Measurements from ENCODE around the gene NUP37. TPM values are rescaled to one million over a fixed set of nuclear protein-coding genes. Genes with fewer than 3 reads are reported as not detected.
"Not testable (repeated sequence)": the region's sequence is repeated elsewhere in the genome, so short reads cannot be mapped to it uniquely, and the experiment has no call there.

Gene NUP37
- total RNA-seq, 1 experiment from 2014 or later, result 71.1 TPM

DNA sequence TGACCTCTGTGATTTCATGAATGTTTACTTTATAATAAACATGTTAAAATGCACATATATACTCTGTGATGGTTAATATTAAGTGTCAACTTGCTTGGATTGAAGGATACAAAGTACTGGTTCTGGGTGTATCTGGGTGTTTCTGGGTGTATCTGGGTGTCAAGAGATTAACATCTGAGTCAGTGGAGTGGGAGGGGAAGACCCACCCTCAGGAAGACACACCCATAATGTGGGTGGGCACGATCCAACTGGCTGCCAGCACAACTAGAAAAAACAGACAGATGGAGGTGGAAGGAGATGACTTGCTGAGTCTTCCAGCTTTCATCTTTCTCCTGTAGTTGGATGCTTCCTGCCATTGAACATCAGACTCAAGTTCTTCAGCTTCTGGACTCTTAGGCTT lies 11.9 kb downstream of the NUP37 start:
- in situ Hi-C loops (cut with HindIII; ENCODE audit: low pct_unique_long_range_greater_than_20kb, low sequenced_read_pairs), result no loop called here
- no peak for DNase-seq (ENCODE audit: low read depth, low spot score)

DNA sequence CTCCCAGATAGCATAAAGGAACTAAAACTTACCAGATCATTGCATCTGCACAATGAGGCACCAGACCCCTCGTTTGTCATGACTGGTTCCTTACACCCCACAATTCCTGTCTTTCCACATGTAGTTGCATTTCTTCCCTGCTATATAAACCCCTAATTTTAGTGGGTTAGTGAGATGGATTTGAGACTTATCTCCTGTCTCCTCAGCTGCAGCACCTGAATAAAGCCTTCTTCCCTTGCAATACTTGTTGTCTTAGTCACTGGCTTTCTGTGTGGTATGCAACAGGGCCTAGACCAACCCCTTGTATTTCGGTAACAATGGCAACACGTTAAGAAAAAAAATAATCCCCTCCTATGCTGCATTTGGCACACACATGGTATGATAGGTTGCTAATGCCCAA lies 13.0 kb downstream of the NUP37 start:
- no peak for DNase-seq (ENCODE audit: low read depth, low spot score)
- in situ Hi-C loops (cut with HindIII; ENCODE audit: low pct_unique_long_range_greater_than_20kb, low sequenced_read_pairs), result no loop called here

DNA sequence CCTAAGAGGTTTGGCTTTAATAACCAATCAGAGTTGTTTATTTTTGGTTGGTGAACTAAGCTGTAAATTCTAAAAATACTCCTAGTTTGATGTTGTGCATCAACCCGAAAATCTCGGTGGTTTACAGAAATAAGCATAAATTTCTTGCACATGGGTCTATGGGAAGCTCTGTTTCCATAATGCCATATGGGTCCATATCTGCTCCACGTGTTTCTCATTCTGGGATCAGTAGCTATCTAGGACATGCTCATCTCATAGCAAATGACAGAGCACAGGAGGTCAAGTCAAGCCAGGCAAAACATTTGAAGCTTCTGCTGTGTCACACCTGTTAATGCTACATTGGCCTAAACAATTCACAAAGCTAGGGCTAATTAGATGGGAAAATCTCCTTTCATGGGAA lies 23.1 kb downstream of the NUP37 start:
- in situ Hi-C loops (cut with HindIII; ENCODE audit: low pct_unique_long_range_greater_than_20kb, low sequenced_read_pairs), result no loop called here
- no peak for DNase-seq (ENCODE audit: low read depth, low spot score)

DNA sequence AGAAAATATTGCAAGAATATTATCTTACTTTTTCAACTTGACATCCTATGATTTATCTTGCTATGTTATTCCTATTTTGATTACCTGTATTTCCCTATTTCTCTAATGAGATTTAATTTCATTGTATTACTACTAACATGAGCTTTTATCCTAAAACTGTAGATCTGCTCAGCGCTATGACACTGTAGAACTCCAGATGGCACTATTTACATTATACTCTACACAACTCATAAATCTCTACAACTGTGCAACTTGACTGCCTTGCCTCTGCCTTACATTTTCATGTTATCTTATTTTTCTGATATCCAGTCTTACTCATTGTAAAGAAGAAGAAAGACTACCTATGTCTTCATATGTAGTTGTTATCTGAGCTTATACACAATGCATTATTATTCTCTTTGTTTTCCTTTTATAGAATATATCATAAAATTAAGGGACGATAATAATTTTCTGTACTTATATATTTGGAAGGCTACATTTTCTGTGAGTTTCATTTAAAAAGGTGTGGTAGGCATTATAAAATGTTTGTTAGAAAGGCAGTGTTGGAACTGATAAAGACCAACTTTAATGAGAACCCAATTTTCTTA lies 24.1 kb downstream of the NUP37 start:
- peak; percentile 54 for DNase-seq (ENCODE audit: low read depth, low spot score)
- in situ Hi-C loops (cut with HindIII; ENCODE audit: low pct_unique_long_range_greater_than_20kb, low sequenced_read_pairs), result no loop called here

DNA sequence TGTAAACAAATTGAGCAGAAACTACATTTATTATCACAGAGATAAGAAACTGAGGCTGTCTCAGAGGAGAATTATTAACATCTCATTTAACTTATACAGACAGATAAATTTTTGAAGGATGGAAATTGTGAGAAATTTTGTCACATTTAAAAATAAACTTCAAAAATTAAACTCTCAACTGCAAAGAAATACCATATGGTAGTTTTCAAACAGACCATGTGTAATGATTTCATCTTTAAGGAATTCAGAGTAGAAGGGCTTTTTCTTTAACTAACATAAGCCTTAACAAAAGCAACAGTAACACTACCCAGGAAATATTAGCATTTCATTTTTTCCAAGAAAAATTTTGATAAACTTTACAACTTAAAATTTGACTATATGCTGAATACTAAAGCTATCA lies 26.6 kb downstream of the NUP37 start:
- in situ Hi-C loops (cut with HindIII; ENCODE audit: low pct_unique_long_range_greater_than_20kb, low sequenced_read_pairs), result no loop called here
- no peak for DNase-seq (ENCODE audit: low read depth, low spot score)

DNA sequence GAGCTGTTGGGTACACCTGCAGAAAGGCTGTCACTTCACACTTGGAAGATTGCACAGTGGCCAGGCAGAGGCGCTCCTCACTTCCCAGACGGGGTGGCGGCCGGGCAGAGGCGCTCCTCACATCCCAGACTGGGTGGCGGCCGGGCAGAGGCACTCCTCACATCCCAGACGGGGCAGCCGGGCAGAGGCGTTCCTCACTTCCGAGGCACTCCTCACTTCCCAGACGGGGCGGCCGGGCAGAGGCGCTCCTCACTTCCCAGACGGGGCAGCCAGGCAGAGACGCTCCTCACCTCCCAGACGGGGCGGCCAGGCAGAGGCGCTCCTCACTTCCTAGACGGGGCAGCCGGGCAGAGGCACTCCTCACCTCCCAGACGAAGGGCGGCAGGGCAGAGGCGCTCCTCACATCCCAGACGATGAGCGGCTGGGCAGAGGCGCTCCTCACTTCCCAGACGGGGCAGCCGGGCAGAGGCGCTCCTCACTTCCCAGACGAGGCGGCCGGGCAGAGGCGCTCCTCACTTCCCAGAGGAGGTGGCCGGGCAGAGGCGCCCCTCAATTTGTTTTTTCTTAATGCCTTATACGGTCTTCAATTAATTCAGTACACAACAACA lies 30.6 kb downstream of the NUP37 start:
- DNase-seq (ENCODE audit: low read depth, low spot score); in situ Hi-C loops (cut with HindIII; ENCODE audit: low pct_unique_long_range_greater_than_20kb, low sequenced_read_pairs): not testable (repeated sequence)

DNA sequence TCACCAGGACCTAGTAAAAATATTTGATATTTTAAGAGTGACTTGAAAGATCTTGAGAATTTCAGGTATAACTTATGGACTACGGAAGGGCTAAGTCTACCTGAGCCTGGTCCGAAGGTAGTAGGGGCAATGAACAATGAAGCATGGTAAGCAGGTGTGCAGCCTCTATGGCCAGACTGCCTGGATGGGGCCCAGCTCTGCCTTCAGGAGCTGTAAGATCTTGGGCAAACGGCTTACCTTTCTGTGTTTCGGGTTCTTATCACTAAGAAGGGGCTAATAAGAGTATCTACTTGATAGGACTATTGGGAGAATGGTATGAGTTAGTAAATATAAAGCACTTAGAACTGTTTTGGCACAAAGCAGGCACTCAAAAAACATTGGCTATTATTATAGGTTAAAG lies 39.1 kb downstream of the NUP37 start:
- in situ Hi-C loops (cut with HindIII; ENCODE audit: low pct_unique_long_range_greater_than_20kb, low sequenced_read_pairs), result no loop called here
- DNase-seq (ENCODE audit: low read depth, low spot score), result no peak

DNA sequence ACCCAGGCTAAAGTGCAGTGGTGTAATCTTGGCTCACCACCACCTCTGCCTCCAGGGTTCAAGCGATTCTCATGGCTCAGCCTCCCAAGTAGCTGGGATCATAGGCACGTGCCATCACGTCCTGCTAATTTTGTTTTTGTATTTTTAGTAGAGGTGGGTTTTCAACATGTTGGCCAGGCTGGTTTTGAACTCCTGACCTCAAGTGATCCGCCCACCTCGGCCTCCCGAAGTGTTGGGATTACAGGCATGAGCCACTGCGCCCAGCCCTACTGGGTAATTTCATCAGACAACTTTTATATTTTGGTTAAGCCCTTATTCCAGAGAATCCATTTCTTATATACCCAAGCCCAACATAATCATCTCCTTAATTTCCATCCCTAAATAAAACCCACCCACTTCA lies 47.8 kb downstream of the NUP37 start:
- DNase-seq (ENCODE audit: low read depth, low spot score); in situ Hi-C loops (cut with HindIII; ENCODE audit: low pct_unique_long_range_greater_than_20kb, low sequenced_read_pairs): not testable (repeated sequence)

DNA sequence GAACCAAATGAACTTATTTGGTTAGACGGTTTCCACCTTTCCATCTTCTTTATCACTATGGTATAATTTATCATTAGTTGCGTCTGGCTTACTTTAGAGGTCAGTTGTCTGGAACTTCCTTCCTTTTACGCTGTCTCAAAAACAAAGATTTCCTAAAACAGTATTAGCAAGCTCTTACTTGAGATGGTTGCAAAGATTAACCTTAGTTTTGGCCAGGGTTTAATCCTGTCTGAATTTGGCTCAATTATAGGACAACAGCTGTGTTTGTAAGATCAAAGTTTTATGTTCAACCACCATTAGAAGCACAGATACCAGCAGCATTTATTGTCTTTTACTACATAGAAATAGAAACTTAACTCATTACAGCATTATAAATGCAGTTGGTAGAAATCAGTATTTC lies 50.2 kb downstream of the NUP37 start:
- in situ Hi-C loops (cut with HindIII; ENCODE audit: low pct_unique_long_range_greater_than_20kb, low sequenced_read_pairs), result no loop called here
- no peak for DNase-seq (ENCODE audit: low read depth, low spot score)

DNA sequence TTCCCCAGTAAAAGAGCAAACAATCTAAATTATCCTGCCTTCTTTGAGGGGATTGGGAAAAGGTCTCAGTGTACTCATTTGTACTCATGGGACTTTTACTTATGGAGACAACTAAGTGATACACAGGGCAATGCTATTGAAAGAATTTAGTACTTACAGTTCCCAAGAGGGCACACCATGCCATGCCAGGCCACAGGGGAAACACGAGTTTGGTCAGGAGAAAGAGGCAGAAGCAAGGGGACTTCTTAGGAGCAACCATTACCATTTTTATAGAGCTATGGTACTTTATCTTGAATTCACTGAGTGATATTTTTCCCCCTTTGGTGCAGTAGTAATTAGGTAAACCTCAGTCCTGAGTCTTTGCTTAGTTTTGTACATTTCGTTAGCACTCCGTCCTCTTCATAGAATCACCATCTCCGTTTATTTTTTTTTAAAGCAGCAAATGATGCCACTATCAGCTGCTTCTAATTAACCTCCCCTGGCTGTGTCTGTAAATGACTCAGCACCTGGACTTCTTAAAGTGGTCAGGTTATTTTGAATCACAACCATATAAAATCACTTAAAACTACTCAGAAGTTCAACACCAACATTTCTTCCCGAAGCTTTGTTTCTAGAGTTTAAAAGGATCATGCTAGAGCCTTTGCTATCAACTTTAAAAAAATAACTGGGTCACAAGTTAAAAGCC lies 52.2 kb downstream of the NUP37 start:
- DNase-seq (ENCODE audit: low read depth, low spot score), result peak; percentile 20
- in situ Hi-C loops (cut with HindIII; ENCODE audit: low pct_unique_long_range_greater_than_20kb, low sequenced_read_pairs), result no loop called here

DNA sequence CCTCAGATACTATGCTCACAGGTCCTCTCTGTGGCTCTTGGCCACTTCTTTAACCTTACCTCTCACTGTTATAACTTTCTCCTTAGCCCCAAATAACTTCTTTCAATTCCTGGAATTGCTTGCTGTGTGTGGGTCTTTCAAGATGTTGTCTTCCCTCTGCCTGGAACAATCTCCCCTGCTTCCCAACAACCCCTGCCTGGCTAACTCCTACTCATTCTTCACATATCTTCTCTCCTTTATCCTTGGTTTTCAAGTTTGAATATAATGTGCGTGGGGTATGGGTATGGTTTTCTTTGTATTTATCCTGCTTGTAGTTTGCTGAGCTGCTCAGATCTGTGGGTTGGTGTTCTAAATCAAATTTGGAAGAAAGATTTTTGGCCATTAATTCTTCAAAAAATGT lies 55.4 kb downstream of the NUP37 start:
- DNase-seq (ENCODE audit: low read depth, low spot score), result no peak
- in situ Hi-C loops (cut with HindIII; ENCODE audit: low pct_unique_long_range_greater_than_20kb, low sequenced_read_pairs), result no loop called here

DNA sequence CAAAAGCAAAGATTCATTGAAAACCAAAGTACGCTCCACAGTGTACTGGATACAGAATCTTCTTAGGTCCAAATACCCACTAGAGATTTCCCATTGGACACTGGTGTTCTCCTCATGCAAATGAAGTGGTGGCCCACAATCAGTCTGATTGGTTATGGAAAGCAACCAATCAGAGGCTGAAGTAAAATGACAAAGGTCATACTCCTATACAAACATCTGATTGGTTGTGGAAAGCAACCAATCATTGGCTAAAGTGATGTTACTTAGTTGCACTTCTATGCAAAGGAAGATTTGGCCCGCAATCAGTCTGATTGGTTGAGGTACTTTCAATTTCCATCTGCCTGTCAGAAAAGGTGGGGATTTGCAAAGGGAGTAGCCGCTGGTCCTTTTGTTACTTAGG lies 56.8 kb downstream of the NUP37 start:
- in situ Hi-C loops (cut with HindIII; ENCODE audit: low pct_unique_long_range_greater_than_20kb, low sequenced_read_pairs), result no loop called here
- peak; percentile 36 for DNase-seq (ENCODE audit: low read depth, low spot score)

DNA sequence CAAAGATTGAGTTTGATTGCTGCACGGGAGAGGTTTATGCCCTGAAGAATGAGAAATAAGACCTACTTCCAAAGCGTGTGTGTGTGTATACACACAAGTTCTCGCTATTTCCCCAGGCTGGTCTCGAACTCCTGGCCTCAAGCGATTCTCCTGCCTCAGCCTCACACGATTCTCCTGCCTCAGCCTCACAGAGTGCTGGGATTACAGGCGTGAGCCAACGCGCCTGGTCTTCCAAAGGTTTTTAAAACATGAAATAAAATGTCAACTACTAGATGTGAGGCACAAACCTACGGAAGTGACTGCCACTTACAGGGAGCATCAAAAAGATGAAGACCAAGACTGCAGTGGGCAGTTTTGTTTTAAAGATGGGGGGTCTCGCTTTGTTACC lies 57.5 kb downstream of the NUP37 start:
- in situ Hi-C loops (cut with HindIII; ENCODE audit: low pct_unique_long_range_greater_than_20kb, low sequenced_read_pairs), result no loop called here
- no peak for DNase-seq (ENCODE audit: low read depth, low spot score)

DNA sequence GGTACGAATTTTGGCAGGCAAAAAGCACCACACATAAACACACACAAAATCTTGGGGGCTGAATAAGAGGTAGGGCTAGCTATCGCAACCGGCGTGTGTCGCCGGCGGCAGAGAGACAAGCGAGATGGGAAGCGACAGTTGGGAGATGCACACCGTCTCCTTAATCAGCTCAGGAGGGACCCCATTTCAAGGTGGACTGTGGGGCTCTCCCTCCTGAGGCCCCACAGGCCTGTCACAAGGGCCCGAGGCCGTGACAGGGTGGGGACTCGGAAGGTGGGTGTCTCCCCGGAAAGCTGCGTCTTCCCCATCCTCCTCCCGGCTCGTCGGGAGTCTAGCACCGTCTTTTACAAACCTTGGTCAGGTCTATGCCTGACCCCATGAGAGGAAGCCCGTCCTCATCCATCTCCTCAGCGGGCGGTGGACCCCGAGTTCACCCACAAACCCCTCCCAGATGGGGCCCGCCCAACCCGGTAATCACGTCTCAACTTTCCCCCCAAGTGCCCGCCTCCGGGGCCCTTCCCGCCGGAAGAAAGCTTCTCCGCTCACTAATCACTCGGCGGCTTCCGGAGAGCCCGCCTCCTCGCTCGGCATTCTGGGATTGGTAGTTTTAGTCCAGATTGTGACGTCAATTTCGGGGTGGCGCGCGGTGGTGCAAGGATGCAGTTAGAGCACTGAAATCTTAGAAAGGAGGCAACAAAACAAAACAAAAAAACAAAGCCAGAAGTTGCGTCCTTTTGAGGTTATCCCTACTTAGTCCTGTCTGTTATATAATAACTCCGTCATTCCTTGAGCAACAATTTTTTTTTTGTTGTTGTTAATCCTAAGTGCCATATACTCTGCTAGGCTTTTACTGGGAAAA lies 58.1 kb downstream of the NUP37 start, which contains the start of gene WASHC3:
TSS of gene WASHC3 (minus strand) at position 432 of the 859 bp plus-strand sequence. CDS start at position 403, 29 bp downstream.
- in situ Hi-C loops (cut with HindIII; ENCODE audit: low pct_unique_long_range_greater_than_20kb, low sequenced_read_pairs), result no loop called here
- peak; percentile 94 for DNase-seq (ENCODE audit: low read depth, low spot score)

DNA sequence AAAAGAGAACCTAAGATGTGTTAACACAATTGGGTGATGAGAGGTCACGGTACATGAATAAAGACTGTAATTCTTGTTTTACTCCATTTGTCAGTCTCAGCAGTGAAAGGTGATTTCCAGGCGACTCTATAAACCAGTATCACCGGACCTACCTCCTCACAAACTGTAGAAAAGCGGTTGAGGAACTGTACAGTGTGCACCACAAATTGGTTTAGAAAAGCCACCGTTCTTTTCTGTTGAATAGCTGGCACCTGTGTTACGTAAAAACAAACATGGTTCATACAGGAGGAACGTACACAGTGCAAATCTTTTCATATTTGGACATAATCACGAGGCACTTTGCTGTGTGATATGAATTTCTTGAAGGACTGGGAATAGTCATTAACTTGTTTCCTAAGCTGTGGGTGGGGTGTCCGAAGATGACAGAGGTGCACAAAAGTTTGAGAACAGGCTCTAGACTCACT lies 58.8 kb downstream of the NUP37 start:
- in situ Hi-C loops (cut with HindIII; ENCODE audit: low pct_unique_long_range_greater_than_20kb, low sequenced_read_pairs), result no loop called here
- no peak for DNase-seq (ENCODE audit: low read depth, low spot score)

DNA sequence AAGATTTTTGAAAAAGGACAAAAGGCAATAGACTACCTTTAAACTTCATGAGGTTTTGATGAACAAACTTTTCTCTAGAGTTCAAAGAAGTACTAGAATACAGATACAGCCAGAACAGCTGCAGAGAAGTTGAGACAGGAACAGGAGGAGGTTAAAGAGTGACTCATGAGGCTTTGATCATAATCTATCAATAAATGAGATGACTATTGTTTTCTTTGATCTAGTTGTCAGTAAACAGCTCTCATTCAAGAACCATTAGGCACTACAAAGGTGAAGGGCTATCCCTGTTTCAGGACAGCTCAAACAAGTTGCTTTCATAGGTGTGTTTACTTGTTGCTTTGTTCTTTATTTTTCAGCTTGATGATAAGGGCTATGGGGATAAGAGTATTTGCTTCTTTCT lies 60.6 kb downstream of the NUP37 start:
- in situ Hi-C loops (cut with HindIII; ENCODE audit: low pct_unique_long_range_greater_than_20kb, low sequenced_read_pairs), result no loop called here
- DNase-seq (ENCODE audit: low read depth, low spot score), result no peak

DNA sequence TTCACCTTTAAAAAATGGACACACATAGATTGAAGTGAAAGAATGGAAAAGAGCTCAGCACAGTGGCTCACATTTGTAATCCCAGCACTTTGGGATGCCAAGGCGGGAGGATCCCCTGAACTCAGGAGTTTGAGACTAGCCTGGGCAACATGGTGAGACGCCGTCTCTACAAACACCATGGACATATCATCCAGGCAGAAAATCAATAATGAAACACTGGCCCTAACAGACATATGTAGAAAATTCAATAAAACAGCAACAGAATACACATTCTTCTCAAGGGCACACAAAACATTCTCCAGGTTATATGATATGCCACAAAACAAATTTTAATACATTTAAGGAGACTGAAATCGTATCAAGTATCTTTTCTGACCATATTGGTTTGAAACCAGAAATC lies 65.6 kb downstream of the NUP37 start:
- DNase-seq (ENCODE audit: low read depth, low spot score), result no peak
- in situ Hi-C loops (cut with HindIII; ENCODE audit: low pct_unique_long_range_greater_than_20kb, low sequenced_read_pairs), result no loop called here

DNA sequence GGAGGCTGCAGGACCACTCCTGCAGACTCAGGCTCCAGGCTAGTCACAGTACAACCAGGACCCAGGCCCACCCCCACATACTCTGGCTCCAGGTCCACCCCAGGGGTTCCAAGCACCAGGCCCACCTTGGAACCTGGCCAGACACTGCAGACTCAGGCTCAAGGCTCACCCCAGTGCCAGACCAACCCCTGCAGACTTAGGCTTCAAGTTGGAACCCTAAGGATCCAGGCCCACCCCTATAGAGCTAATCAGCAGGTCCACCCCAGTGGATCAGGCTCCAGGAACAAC lies 66.9 kb downstream of the NUP37 start:
- in situ Hi-C loops (cut with HindIII; ENCODE audit: low pct_unique_long_range_greater_than_20kb, low sequenced_read_pairs), result no loop called here
- no peak for DNase-seq (ENCODE audit: low read depth, low spot score)

Measured in SK-MEL-5 (cell line).